ENCODE measurements around the gene GLTPD2. TPM values are rescaled to one million over a fixed set of nuclear protein-coding genes. Genes with fewer than 3 reads are reported as not detected.

The GLTPD2 gene
- total and polyA plus RNA-seq, 2 experiments from 2014 or later, result 0.47 to 1.3 TPM

DNA sequence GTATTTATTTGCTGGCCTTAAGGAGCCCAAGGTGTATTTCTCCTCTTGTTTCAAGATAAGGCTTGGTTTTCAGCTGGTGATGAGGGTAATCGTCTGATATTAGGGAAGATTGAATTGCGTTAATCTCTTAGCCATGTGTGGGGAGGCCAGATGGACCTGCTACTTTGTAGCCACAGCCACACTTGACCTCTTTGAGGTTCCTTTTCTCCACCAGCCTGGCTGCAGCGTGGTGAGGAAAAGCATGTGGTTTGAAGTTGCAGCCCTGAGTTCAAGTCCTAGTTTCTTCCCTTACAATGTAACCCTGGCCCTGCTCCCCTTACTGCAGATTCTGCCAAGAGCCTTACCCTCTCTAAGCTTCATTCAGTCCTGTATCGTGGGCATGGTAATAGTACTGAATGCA, 47.5 kb downstream of the GLTPD2 start (continued):
- TF ChIP-seq, protein P1, sequence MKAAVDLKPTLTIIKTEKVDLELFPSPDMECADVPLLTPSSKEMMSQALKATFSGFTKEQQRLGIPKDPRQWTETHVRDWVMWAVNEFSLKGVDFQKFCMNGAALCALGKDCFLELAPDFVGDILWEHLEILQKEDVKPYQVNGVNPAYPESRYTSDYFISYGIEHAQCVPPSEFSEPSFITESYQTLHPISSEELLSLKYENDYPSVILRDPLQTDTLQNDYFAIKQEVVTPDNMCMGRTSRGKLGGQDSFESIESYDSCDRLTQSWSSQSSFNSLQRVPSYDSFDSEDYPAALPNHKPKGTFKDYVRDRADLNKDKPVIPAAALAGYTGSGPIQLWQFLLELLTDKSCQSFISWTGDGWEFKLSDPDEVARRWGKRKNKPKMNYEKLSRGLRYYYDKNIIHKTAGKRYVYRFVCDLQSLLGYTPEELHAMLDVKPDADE (IDR thresholded peaks at IDR 0.05), result no peak
- TF ChIP-seq ZNF114 (CRISPR knock-in tag; IDR thresholded peaks at IDR 0.05) (no peak), EZH2phosphoT487 (IDR thresholded peaks at IDR 0.05; ENCODE audit: unreplicated experiment) (no peak)

DNA sequence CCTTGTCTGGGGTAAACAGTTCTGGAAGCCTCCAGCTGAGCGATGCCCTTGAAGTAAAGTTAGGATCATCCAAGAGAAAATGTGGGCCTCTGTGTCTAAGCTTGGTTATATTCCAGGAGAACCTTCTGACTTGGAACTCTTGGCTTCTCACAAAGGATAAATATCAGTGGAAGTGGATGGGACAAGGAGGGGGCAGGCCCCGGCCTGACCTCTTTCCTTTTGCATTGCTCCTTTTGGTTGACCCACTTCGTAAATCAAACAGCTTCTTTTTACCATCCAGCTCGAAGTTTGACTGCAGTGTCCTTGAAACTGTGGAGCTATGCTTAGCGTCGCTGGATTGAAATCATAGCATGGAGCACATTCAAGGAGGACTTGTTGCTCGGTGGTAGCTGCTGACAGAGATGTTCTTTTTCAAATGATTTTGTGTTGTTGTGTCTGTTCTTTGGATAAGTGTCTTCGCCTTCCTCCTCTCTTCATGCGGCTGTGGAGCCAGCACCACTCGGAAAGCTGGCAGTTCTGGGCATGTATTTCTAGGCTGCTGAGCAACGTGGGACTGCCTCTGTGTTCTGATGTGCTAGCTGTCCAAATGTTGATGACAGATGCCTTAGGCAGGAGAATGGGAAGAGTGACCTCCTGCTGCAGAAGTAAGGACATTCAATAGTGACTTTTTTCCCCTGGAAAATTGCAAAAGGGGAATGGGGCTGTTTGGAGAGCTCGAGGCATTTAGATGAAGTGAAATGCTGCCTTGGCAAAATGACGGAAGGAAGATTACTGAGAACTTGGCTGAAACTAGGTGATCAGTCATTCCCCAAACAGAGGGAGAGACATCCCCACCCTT, 48.9 kb downstream of the GLTPD2 start:
- Mint-ChIP-seq H3K36me3 (ENCODE audit: low read depth) (no peaks in the 10 kb centered on the region; the same call in 2 of the 3 replicates), H3K4me1 (peaks cover 40% of the 10 kb centered on the region), H3K27me3 (ENCODE audit: insufficient read depth, low read depth, poor library complexity) (peaks cover 4% of the 10 kb centered on the region), H3K9me3 (no peaks in the 10 kb centered on the region; the same call in 2 of the 3 replicates), H3K4me3 (no peak overlapping the region), H3K27ac (no peak overlapping the region)
- no peak overlapping the region for H3K4me2 ChIP-seq
- no peak overlapping the region for H2AFZ ChIP-seq
- peaks cover 12% of the 10 kb centered on the region for H4K20me1 ChIP-seq (replicated peaks; ENCODE audit: insufficient read depth)
- H3F3A ChIP-seq (replicated peaks; ENCODE audit: low read depth), result peaks cover 8% of the 10 kb centered on the region
- H3K36me3 ChIP-seq (ENCODE audit: insufficient read depth), result no peaks in the 10 kb centered on the region
- peaks cover 15% of the 10 kb centered on the region for H3K4me1 ChIP-seq (ENCODE audit: insufficient read depth)
- 0 out of 2 replicates have a peak overlapping the region, but pooled peaks have one; percentile 50 for H3K27ac ChIP-seq (ENCODE audit: low read depth)
- DNase-seq (ENCODE audit: low spot score) (no peak), ATAC-seq (no peak)
- H3K4me3 ChIP-seq, result no peak overlapping the region
- no peaks in the 10 kb centered on the region for H3K9me2 ChIP-seq (ENCODE audit: insufficient read depth)
- peaks cover 75% of the 10 kb centered on the region for H3K79me2 ChIP-seq (replicated peaks; ENCODE audit: insufficient read depth)
- no peaks in the 10 kb centered on the region for H3K27me3 ChIP-seq (ENCODE audit: insufficient read depth)
- TF ChIP-seq POLR2AphosphoS5 (IDR thresholded peaks at IDR 0.05; ENCODE audit: low read depth) (no peak), CREB1 (CRISPR knock-in tag; IDR thresholded peaks at IDR 0.05; ENCODE audit: low read depth) (no peak), STAT1 (IDR thresholded peaks at IDR 0.05; ENCODE audit: unreplicated experiment) (no peak), ZNF331 (CRISPR knock-in tag; IDR thresholded peaks at IDR 0.05; ENCODE audit: low read depth) (no peak), EZH2phosphoT487 (IDR thresholded peaks at IDR 0.05; ENCODE audit: unreplicated experiment) (no peak), EZH2 (IDR thresholded peaks at IDR 0.05; ENCODE audit: low read depth, unreplicated experiment) (no peak), NANOG (IDR thresholded peaks at IDR 0.05; ENCODE audit: borderline replicate concordance) (no peak), JUNB (IDR thresholded peaks at IDR 0.05; ENCODE audit: unreplicated experiment) (no peak)
- TF ChIP-seq, protein P1 (IDR thresholded peaks at IDR 0.05), result no peak
- TF ChIP-seq, protein P2, sequence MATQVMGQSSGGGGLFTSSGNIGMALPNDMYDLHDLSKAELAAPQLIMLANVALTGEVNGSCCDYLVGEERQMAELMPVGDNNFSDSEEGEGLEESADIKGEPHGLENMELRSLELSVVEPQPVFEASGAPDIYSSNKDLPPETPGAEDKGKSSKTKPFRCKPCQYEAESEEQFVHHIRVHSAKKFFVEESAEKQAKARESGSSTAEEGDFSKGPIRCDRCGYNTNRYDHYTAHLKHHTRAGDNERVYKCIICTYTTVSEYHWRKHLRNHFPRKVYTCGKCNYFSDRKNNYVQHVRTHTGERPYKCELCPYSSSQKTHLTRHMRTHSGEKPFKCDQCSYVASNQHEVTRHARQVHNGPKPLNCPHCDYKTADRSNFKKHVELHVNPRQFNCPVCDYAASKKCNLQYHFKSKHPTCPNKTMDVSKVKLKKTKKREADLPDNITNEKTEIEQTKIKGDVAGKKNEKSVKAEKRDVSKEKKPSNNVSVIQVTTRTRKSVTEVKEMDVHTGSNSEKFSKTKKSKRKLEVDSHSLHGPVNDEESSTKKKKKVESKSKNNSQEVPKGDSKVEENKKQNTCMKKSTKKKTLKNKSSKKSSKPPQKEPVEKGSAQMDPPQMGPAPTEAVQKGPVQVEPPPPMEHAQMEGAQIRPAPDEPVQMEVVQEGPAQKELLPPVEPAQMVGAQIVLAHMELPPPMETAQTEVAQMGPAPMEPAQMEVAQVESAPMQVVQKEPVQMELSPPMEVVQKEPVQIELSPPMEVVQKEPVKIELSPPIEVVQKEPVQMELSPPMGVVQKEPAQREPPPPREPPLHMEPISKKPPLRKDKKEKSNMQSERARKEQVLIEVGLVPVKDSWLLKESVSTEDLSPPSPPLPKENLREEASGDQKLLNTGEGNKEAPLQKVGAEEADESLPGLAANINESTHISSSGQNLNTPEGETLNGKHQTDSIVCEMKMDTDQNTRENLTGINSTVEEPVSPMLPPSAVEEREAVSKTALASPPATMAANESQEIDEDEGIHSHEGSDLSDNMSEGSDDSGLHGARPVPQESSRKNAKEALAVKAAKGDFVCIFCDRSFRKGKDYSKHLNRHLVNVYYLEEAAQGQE (IDR thresholded peaks at IDR 0.05; ENCODE audit: unreplicated experiment), result no peak
- TF ChIP-seq, protein P3, sequence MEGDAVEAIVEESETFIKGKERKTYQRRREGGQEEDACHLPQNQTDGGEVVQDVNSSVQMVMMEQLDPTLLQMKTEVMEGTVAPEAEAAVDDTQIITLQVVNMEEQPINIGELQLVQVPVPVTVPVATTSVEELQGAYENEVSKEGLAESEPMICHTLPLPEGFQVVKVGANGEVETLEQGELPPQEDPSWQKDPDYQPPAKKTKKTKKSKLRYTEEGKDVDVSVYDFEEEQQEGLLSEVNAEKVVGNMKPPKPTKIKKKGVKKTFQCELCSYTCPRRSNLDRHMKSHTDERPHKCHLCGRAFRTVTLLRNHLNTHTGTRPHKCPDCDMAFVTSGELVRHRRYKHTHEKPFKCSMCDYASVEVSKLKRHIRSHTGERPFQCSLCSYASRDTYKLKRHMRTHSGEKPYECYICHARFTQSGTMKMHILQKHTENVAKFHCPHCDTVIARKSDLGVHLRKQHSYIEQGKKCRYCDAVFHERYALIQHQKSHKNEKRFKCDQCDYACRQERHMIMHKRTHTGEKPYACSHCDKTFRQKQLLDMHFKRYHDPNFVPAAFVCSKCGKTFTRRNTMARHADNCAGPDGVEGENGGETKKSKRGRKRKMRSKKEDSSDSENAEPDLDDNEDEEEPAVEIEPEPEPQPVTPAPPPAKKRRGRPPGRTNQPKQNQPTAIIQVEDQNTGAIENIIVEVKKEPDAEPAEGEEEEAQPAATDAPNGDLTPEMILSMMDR (conservative IDR thresholded peaks at IDR 0.05; ENCODE audit: low read depth in 2 of 2), result no peak

All from GM23338 (cell line).